NCI-H2171 (cell line): Measurements from ENCODE around the gene C3orf20.
"Not testable (repeated sequence)": the region's sequence is repeated elsewhere in the genome, so short reads cannot be mapped to it uniquely, and the experiment has no call there.

ENCODE experiments used
- DNase-seq: peaks from one replicate; lab custom pipeline; 2025; lab: John Stamatoyannopoulos, UW

C3orf20 gene

DNA sequence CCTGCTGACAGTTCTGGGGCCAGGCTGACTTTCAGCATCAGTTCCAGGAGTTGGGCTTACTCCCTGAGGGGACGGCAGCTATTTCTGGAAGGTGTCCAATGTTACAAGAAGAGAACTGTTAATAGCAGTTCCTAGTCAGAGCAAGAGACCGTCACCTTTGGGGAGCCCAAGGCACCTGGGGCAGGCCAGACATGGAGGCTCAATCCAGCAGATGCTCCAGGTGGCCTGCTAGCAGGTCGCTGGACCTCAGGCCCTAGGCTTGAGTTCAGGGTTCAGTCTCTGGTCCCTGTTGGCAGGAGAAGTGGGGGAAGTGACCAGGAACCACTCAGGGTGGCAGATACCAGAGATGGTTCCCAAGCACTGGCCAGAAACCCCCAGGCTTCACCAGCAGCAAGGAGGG lies 25.9 kb downstream of the C3orf20 start:
- no peak for DNase-seq

DNA sequence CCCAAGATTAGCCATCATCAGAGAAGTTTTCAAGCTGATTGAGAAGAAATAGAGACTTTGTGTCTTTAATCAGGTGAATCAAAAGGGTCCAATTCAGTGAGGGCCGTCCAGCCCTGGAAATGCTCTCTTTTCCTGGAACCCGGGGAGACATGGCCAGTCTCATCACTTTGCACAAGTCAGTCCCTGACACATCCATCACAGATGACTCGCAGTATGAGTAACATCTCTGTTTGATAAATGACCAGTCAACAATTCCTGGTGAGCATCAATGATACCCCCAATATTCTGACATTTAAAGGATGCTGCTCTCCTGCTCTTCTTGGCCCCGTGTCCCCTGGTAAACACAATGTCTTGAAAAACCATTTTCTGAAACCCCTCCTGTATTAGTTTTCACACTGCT lies 26.7 kb downstream of the C3orf20 start:
- DNase-seq: no peak

GRCh38 chr3:14703128-14703750 lies 28.3 kb downstream of the C3orf20 start:
- DNase-seq: no peak

- no peak for DNase-seq
Observed at GRCh38 chr3:14703791-14704190, 28.9 kb downstream of the C3orf20 start.

DNA sequence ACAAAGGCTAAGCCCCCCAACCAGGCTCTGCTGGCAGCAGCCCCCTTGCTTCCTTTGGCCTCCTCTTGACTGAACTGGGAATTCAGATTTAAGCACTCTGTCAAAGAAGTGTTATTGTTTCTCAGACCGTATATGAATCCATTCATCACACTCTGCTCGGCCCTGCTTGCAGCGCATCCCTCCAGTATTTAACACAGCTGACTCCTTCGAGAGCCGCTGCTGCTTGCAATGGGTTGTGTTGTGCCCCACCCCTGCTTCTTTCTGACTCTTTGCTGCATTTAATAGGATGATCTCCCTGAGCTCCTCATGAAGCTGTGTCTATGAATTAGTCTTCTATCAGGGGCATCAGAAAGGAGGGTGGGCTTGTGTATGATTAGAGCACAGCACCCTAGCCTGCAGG lies 31.2 kb downstream of the C3orf20 start:
- no peak for DNase-seq

GRCh38 chr3:14716591-14716990 lies 41.6 kb downstream of the C3orf20 start:
- no peak for DNase-seq

DNA sequence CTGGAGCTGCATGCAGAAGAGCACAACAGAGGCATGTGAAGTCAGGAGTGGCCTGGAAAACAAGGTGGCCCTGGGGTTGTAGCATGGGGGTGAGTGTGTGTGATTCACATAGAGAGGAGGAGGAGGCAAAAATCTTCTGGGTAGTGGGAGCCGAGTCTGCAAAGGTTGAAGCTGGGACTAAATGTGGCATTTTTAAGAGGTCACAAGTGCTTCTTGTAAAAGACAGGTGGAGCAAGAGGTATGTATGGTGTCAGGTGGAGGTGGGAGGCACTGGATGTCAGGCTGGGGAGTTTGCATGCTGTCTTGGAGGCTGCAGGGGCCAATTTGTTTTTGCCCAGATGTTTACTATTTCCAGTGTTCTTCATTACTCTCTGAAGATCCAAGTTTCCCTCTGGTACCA lies 42.4 kb downstream of the C3orf20 start:
- no peak for DNase-seq

- DNase-seq: no peak
Observed at GRCh38 chr3:14718539-14718938, 43.6 kb downstream of the C3orf20 start.

GRCh38 chr3:14719006-14719405 lies 44.1 kb downstream of the C3orf20 start:
- DNase-seq: no peak

DNA sequence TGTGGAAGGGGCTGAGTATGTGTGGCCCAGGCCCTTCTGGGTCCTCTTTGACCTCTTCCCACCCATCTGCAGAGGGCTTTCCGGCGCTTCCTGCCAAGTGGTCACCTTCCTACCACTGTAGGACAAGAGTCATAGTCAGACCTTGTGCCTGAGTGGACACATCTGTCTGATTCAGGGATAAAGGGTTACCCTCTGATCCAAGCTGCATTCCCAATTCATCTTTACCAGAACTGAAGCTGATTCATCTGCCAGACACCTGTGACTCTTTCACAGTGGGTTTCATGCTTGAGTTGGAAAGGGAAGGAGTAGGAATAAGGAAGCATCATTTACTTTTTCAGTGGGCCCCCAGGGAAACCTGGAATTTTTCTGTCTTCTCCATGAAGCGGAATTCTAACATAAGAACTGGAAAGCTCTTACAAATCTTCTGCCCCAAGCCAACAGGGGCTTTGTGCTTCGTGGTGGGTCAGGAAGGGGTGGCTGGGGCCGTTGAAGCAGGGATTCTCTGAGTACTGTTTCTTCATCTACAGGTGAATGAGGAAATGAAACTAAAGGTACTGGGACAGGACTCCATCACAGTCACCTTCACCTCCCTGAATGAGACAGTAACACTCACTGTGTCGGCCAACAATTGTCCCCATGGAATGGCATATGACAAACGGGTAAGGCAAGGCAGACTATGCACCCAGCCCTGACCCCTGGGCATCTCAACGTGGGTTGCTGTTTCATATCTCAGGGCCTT lies 46.4 kb downstream of the C3orf20 start:
- DNase-seq: no peak

DNA sequence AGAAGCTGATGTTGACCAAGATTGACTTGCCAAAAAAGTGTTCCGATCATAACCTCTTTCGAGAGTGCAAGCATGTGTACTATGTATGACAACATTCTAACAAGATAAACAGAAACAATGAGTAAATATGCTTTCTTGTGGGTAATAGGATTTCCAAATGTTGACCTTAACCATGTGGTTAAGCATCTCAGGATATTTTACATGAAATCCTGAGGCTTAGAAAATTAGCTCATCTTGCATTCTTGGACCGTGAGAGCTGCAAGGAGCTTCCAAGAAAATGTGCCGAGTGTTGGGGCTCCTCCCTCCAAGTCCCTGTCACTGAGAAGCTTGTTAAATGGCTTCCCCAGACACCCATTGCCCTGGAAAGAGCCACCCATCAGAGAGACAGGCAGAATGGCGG lies 50.1 kb downstream of the C3orf20 start:
- no peak for DNase-seq

DNA sequence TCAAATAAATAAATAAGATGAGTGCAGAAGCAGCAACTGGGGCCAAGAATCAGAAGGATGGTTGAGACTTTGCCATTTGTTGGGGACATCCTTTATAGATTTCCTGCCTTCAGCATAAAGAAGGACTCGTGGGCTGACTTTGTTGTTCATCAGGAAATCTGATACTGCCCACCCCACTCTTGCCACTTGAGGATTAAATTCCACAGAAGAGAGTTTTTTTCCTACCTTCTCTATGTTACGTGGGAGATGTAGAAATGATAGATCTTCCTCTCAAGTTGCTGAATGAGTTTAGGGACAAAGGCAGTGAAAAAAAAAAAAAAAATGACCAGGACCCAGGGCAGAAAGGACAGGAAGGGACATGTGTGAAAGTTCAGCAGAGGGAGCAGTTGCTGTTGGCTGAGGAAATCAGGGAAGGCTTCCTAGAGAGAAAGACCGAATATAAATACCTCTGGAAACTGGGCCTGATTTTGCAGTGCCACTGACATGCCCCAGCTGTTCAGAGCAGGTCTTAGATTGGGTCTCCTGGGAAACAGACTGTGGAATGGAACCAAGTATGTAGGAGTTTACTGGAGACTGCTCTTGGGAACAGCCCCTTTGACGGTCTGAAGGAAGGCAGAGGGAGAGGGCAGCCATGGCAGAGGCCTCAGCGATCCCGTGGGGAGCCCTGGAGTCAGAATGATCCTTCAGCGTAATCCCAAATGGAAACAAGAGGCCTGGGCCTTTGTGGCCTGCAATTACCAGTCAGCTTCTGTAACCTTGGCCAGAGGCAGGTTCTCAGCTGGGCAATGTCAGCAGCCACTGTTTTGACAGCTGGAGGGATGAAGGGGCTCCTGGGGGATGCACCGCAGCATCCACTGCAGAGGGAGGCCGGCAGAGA lies 50.9 kb downstream of the C3orf20 start:
- DNase-seq: no peak

DNA sequence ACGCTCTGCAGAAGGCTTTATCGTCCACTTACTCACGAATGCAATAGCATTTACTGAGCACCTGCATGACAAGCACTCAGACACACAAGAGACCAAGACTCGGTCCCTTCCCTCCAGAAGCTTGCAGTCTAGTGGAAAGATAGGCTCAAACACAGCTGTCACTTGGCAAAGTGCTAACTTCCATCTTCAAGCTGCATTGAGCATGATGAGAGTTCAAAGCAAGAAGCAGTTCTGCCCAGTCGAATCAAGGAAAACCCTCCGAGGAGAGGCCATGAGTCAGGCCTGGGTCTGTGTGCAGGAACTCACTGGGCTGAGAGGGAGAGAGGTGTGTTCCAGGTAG lies 51.5 kb downstream of the C3orf20 start:
- DNase-seq: no peak

DNA sequence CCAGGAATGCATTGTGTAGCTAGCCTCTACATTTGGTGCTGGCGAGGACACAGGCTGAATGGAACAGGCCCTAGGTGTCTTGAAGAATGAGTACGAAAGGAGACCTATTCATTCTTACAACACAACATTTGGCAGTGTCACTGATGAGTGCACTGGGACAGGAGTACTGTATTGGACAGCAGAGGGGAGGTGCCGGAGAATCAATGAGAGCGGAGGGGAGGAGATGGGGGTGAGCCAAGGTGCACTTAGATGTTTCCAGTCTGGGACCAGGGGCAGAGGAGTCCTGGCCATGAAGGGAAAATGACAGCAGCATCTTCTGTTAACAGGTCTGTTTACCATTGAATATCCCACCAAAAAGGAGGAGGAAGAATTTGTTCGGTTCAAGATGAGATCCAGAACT lies 53.2 kb downstream of the C3orf20 start:
- no peak for DNase-seq

DNA sequence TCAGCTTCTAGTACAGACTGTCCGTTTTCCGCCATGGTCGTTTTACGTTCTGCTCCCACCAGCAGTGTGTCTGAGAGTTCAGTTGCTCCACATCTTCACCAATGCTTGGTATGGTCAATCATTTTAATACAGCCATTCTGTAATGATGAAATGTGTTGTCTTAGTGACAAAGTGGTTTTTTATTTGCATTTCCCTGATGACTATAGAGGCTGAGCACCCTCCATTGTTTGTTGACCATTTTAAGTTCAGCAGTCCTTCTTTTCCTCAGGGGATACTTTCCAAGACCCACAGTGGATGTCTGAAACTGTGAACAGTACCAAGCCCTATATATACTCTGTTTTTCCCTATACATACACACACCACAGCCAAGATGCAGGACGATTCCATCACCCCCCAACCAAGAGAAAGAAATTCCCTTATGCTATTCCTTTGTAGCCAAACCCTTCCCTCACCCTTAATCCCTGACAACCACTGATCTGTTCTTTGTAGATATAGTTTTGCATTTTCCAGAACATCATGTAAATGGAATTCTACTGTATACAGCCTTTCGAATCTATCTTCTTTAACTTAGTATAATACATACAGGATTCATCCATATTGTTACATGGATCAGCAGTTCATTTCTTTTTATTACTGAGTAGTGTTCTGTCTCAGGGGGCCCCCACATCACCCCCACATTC lies 55.9 kb downstream of the C3orf20 start:
- DNase-seq: no peak

DNA sequence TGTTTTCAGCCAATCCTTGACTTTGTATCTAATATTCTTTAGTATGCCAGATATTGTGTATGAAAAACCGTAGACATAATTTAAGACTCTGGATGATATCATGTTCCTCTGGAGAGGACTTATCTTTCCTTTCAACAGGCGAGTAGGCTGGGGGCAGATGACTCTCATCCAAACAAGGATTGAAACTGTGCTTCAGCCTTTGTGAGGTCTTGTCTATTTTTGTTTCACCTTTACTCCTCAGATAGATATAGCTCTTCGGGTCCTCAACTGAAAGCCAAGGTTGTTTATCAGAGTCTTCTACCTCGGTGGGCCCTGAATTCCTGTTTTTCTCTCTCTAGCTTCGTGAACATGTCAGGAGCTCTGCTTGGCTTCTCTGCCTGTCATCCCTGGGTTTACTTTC lies 66.0 kb downstream of the C3orf20 start:
- no peak for DNase-seq

- no peak for DNase-seq
Observed at GRCh38 chr3:14741510-14741909, 66.6 kb downstream of the C3orf20 start.

DNA sequence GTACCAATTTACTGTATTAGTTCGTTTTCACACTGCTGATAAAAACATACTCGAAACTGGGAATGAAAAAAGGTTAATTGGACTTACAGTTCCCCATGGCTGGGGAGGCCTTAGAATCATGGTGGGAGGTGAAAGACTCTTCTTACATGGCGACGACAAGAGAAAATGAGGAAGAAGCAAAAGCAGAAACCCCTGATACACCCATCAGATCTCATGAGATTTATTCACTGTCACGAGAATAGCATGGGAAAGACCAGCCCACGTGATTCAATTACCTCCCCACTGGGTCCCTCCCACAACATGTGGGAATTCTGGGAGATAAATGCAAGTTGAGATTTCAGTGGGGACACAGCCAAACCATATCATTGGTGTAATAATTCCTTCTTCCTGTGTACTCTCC lies 69.6 kb downstream of the C3orf20 start:
- DNase-seq: no peak

DNA sequence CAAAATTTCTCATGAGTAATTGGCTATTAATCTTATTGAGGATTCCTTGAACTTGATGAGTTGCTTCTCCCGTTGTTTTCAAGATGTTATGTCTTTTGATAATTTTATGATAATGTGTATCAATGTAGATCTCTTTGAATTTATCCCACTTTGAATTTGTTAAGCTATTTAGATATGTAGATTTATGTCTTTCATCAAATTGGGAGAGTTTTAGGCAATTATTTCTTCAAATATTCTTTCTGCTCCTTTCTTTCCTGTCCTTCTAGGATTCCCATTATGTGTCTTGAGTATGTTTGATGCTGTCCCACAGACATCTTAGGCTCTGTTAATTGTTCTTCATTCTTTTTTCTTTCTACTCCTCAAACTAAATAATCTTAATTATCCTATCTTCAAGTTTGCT lies 75.7 kb downstream of the C3orf20 start:
- DNase-seq: no peak

- not testable (repeated sequence) for DNase-seq
Observed at GRCh38 chr3:14752979-14753378, 78.0 kb downstream of the C3orf20 start.

DNA sequence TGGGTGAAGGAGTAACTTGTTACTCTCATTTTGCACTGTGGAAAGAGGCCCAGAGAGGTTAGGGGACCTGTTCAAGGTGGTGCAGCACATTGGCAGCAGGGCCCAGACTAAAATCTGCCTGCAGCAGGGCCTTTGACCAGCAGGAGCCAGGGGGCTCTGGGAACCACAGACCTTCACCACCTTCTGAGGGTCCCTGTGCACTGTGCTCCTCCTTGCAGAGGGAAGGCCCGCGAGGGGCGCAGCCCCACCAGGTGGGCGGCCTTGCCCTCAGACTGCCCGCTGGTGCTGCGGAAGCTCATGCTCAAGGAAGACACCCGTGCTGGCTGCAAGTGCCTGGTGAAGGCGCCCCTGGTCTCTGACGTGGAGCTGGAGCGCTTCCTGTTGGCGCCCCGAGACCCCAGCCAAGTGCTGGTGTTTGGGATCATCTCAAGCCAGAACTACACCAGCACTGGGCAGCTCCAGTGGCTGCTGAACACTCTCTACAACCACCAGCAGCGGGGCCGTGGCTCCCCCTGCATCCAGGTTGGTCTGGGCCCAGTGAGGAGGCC lies 82.3 kb downstream of the C3orf20 start:
- DNase-seq: no peak

DNA sequence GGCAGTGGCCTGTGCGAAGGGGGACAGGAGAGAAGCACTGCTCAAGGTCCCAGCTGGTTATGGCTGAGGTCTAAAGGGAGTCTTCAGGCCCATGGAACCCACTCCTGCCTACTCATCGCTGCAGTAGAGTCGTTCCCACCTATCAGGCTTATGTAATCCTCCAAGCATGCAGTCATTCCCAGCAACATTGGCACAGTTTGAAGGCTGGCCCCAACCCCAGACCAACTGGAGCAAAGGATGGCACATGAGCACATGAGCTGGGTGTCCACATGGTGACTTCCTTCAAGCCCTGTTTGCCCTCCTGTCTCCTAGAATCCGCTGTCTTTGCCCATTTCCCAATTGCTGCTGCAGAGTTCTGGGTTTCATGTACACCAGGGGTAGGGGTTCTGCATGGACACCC lies 83.4 kb downstream of the C3orf20 start:
- DNase-seq: no peak
